Caco-2 (cell line): ENCODE measurements around the gene MORN1. TPM values are rescaled to one million over a fixed set of nuclear protein-coding genes. Genes with fewer than 3 reads are reported as not detected.

Source experiments
- BruUV-seq: library from RNA; stranded (reverse); fragments of 400-500 nt; replicated peaks from 2 replicates; lab custom pipeline; 2021; lab: Mats Ljungman, UMichigan
- CTCF ChIA-PET: fragments of 300-600 bp; sonication (Branson Sonifier 250); formaldehyde crosslinking; loops from one replicate; lab custom pipeline; 2022; ENCODE audit warnings: antibody characterized with exemption; lab: Charles Lee
- POLR2A ChIA-PET: fragments of 300-600 bp; sonication (Branson Sonifier 250); formaldehyde crosslinking; loops from one replicate; lab custom pipeline; 2022; ENCODE audit warnings: antibody characterized with exemption; lab: Charles Lee
- DNase-seq, 2 experiments: peaks; one replicate each; pipeline versions ENCODE4 v3.0.0 to v3.0.0-alpha.2; 2020 to 2022
- H3K27me3 ChIP-seq: replicated peaks from 2 replicates; pipeline ENCODE4 v1.6.0; 2011; ENCODE audit warnings: low read length; ENCODE audit not compliant: control insufficient read depth, insufficient read depth
- H3K36me3 ChIP-seq: 2 replicates; pipeline ENCODE4 v1.5.1; 2011; ENCODE audit warnings: low read length; ENCODE audit not compliant: control insufficient read depth, insufficient read depth
- H3K4me1 ChIP-seq: fragments of 250-450 bp; sonication (Bioruptor Pico); 2 replicates; pipeline ENCODE4 v1.5.1; 2020; ENCODE audit warnings: mild to moderate bottlenecking
- H3K4me3 ChIP-seq: 2 replicates; pipeline ENCODE4 v1.5.1; 2011; ENCODE audit warnings: low read depth, mild to moderate bottlenecking, control low read depth, low read length
- H3K9me3 ChIP-seq: fragments of 250-450 bp; sonication (Bioruptor Pico); 2 replicates; pipeline ENCODE4 v1.5.1; 2020; ENCODE audit warnings: mild to moderate bottlenecking, moderate library complexity
- H3K27ac Mint-ChIP-seq: one replicate; pipeline ENCODE4 v1.8.0; 2022; ENCODE audit warnings: mixed read lengths; ENCODE audit not compliant: unreplicated experiment
- H3K27me3 Mint-ChIP-seq: one replicate; pipeline ENCODE4 v1.8.0; 2022; ENCODE audit warnings: mixed read lengths; ENCODE audit not compliant: insufficient read depth, unreplicated experiment
- H3K36me3 Mint-ChIP-seq: one replicate; pipeline ENCODE4 v1.8.0; 2022; ENCODE audit warnings: mild to moderate bottlenecking, mixed read lengths; ENCODE audit not compliant: insufficient read depth, unreplicated experiment
- H3K4me1 Mint-ChIP-seq: one replicate; pipeline ENCODE4 v1.8.0; 2022; ENCODE audit warnings: low read depth, mixed read lengths; ENCODE audit not compliant: unreplicated experiment
- H3K4me3 Mint-ChIP-seq: one replicate; pipeline ENCODE4 v1.8.0; 2022; ENCODE audit warnings: mild to moderate bottlenecking, moderate library complexity, mixed read lengths; ENCODE audit not compliant: unreplicated experiment
- H3K9me3 Mint-ChIP-seq: one replicate; pipeline ENCODE4 v1.8.0; 2022; ENCODE audit warnings: mixed read lengths; ENCODE audit not compliant: unreplicated experiment
- intact Hi-C: fragments of 100-400 bp; cut with micrococcal nuclease; formaldehyde crosslinking; loops from one replicate; pipeline ENCODE4 v1.10.0; 2022; ENCODE audit not compliant: unreplicated experiment
- total RNA-seq: library from RNA; stranded (reverse); gene quantifications from 2 replicates; pipeline ENCODE4 v1.2.3, GENCODE V29; 2022
- TF ChIP-seq, protein P1 (sequence below), 2 experiments: fragments of 200-600 bp in 1 of 2; IDR thresholded peaks; 1 replicate in 1 of 2; 2 replicates in 1 of 2; pipeline versions ENCODE4 v1.5.1 to v1.8.0; 2011 to 2022; ENCODE audit warnings: antibody characterized with exemption in 1 of 2, control low read depth in 1 of 2, inconsistent platforms in 1 of 2, low read depth in 1 of 2, low read length in 1 of 2, mild to moderate bottlenecking in 1 of 2, moderate library complexity in 1 of 2; ENCODE audit not compliant: insufficient read depth in 1 of 2, severe bottlenecking in 1 of 2, unreplicated experiment in 1 of 2

Gene MORN1
- total RNA-seq, 1 experiment from 2014 or later: 8.6 TPM

DNA sequence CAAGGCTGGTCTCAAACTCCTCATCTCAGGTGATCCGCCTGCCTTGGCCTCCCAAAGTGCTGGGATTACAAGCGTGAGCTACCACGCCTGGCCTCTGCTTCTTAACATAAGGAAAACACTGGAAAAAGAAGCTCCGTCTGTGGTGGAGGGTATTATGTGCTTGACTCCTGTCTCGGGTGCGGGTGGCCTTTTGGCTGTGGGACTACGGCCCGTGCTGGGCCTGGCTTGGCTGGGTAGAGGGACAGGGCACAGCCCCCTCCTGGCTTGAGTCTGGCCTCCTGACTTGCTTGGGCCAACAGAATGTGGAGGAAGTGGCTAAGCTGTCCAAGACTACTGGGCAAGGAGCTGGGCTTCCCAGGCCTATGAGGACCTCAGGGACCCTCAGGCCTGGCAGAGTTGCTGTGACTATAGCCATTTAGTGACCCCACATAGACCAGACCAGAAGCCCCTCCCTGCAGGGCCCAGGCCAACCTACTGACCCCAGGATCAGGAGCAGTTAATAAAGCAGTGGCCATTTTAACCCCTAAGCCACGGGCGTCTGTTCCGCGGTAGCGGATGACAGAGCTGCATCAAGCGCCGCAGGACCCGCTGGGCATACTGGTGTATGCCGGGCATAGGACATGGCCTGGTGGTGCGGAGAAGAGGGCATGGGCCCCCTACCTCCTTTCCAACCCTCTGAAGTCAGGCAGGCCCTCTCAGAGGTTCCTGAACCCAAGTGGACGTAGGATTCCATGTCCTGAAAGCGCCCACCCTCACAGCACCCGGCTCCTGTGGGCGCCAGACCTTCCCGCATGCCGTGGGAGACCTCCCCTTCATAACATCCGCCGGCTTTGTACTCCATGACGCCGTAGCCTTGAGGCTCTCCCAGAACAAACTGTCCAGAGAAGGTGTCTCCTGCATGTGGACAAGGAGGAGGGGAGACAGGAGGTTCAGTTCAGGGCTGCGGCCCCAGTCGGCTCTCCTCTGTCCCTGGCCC is 4.4 kb downstream of the MORN1 start:
- no peak overlapping the region for H3K27ac Mint-ChIP-seq
- Histone ChIP-seq H3K4me1 (no peaks in the 10 kb centered on the region), H3K36me3 (no peaks in the 10 kb centered on the region; the same call in 1 of the 2 replicates), H3K27me3 (no peaks in the 10 kb centered on the region), H3K9me3 (no peaks in the 10 kb centered on the region), H3K4me3 (no peak overlapping the region)
- no peak overlapping the region for H3K4me3 Mint-ChIP-seq
- no peaks in the 10 kb centered on the region for H3K9me3 Mint-ChIP-seq
- H3K4me1 Mint-ChIP-seq: no peaks in the 10 kb centered on the region
- TF ChIP-seq, protein P1, sequence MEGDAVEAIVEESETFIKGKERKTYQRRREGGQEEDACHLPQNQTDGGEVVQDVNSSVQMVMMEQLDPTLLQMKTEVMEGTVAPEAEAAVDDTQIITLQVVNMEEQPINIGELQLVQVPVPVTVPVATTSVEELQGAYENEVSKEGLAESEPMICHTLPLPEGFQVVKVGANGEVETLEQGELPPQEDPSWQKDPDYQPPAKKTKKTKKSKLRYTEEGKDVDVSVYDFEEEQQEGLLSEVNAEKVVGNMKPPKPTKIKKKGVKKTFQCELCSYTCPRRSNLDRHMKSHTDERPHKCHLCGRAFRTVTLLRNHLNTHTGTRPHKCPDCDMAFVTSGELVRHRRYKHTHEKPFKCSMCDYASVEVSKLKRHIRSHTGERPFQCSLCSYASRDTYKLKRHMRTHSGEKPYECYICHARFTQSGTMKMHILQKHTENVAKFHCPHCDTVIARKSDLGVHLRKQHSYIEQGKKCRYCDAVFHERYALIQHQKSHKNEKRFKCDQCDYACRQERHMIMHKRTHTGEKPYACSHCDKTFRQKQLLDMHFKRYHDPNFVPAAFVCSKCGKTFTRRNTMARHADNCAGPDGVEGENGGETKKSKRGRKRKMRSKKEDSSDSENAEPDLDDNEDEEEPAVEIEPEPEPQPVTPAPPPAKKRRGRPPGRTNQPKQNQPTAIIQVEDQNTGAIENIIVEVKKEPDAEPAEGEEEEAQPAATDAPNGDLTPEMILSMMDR (IDR thresholded peaks at IDR 0.05; ENCODE audit: insufficient read depth in 1 of 2, low read depth in 1 of 2, low read length in 1 of 2, severe bottlenecking in 1 of 2, unreplicated experiment in 1 of 2): no peak
- no peaks in the 10 kb centered on the region for H3K27me3 Mint-ChIP-seq
- ChIA-PET POLR2A (no interaction called here), CTCF (interaction anchor here (1.1 kb wide), 1 partner anchor 192 kb away, joined by 3 read pairs; no protein-coding TSS in a partner anchor)
- BruUV-seq: no TSS peak
- intact Hi-C loops: no loop called here
- H3K36me3 Mint-ChIP-seq: no peaks in the 10 kb centered on the region
- DNase-seq: no peak

DNA sequence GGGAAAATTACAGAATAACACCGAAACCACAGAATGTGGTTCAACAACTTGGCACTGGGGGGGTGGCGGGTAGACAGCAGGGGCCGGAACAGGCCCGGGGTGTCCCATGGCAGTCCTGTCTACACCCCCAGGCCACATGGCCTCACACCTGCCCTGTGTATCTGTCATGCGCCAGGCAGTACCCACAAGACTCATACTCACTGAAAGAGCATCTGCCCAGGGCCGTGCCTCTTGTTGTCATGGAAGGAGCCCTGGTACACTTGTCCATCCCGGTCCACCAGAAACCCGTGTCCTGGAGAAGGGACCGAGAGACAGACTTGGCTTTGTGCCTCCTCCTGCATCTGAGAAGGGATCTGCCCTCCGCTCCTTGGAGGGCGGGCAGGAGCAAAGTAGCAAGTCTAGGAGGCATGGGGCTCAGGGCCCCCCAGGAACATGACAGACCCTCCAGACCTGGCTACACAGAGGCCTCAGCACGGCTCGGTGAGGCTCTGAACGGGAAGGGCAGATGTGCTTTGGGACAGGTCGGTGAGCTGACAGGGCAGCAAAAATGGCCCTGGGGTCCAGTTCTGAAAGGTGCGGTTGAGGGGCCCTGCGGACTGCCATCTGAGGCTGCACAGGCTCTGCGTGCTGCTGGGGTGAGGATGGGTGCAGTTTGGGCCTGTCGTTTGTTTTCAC is 5.6 kb downstream of the MORN1 start:
- TF ChIP-seq, protein P1 (IDR thresholded peaks at IDR 0.05; ENCODE audit: insufficient read depth in 1 of 2, low read depth in 1 of 2, low read length in 1 of 2, severe bottlenecking in 1 of 2, unreplicated experiment in 1 of 2): no peak
- intact Hi-C loops: no loop called here
- Mint-ChIP-seq H3K27ac (no peak overlapping the region), H3K27me3 (no peaks in the 10 kb centered on the region), H3K36me3 (no peaks in the 10 kb centered on the region), H3K9me3 (no peaks in the 10 kb centered on the region), H3K4me1 (no peaks in the 10 kb centered on the region), H3K4me3 (no peak overlapping the region)
- BruUV-seq: no TSS peak
- Histone ChIP-seq H3K4me3 (no peak overlapping the region), H3K36me3 (no peaks in the 10 kb centered on the region; the same call in 1 of the 2 replicates), H3K9me3 (no peaks in the 10 kb centered on the region), H3K27me3 (no peaks in the 10 kb centered on the region), H3K4me1 (no peaks in the 10 kb centered on the region)
- no peak for DNase-seq
- ChIA-PET POLR2A (no interaction called here), CTCF (interaction anchor here (1.1 kb wide), 1 partner anchor 191 kb away, joined by 3 read pairs; no protein-coding TSS in a partner anchor)

GRCh38 chr1:2384941-2385481 is 6.3 kb downstream of the MORN1 start:
- Mint-ChIP-seq H3K4me1 (no peaks in the 10 kb centered on the region), H3K9me3 (no peaks in the 10 kb centered on the region), H3K4me3 (no peak overlapping the region), H3K27ac (no peak overlapping the region), H3K27me3 (no peaks in the 10 kb centered on the region), H3K36me3 (no peaks in the 10 kb centered on the region)
- H3K4me3 ChIP-seq: no peak overlapping the region
- CTCF ChIA-PET: no interaction called here
- H3K9me3 ChIP-seq: no peaks in the 10 kb centered on the region
- TF ChIP-seq, protein P1 (IDR thresholded peaks at IDR 0.05; ENCODE audit: insufficient read depth in 1 of 2, low read depth in 1 of 2, low read length in 1 of 2, severe bottlenecking in 1 of 2, unreplicated experiment in 1 of 2): no peak
- DNase-seq: no peak
- no peaks in the 10 kb centered on the region for H3K4me1 ChIP-seq
- intact Hi-C loops: no loop called here
- BruUV-seq: no TSS peak
- POLR2A ChIA-PET: no interaction called here
- no peaks in the 10 kb centered on the region; the same call in 1 of the 2 replicates for H3K36me3 ChIP-seq
- H3K27me3 ChIP-seq: no peaks in the 10 kb centered on the region
